ENCODE results near the gene HOXB7.

HOXB7 gene

GRCh38 chr17:48597528-48597777 is 13.4 kb downstream of the HOXB7 start:
- peaks cover 29% of the 10 kb centered on the region for H3K4me1 ChIP-seq (ENCODE audit: control insufficient read depth, insufficient read depth, low read length, poor library complexity, severe bottlenecking)
- 3 to 5% methylated on average over 12 to 15 of the region's 16 CpGs for WGBS, 2 experiments (ENCODE audit: insufficient coverage in 2 of 2)
- peak overlapping the region; percentile 54 for H3K4me3 ChIP-seq (ENCODE audit: extremely low read depth, insufficient read depth, low read length, poor library complexity, severe bottlenecking)
- no peaks in the 10 kb centered on the region for H3K9me3 ChIP-seq (ENCODE audit: control insufficient read depth, low read length)
- peak overlapping the region; percentile 91 for H3K27ac ChIP-seq (ENCODE audit: low read depth, low read length, severe bottlenecking)
- H3K36me3 ChIP-seq (ENCODE audit: control insufficient read depth, insufficient read depth, low read length): no peaks in the 10 kb centered on the region

- H3K36me3 ChIP-seq (ENCODE audit: control insufficient read depth, insufficient read depth, low read length): no peaks in the 10 kb centered on the region
- H3K4me1 ChIP-seq (ENCODE audit: control insufficient read depth, insufficient read depth, low read length, poor library complexity, severe bottlenecking): peaks cover 27% of the 10 kb centered on the region
- peak overlapping the region; percentile 54 for H3K4me3 ChIP-seq (ENCODE audit: extremely low read depth, insufficient read depth, low read length, poor library complexity, severe bottlenecking)
- no peaks in the 10 kb centered on the region for H3K9me3 ChIP-seq (ENCODE audit: control insufficient read depth, low read length)
- peak overlapping the region; percentile 91 for H3K27ac ChIP-seq (ENCODE audit: low read depth, low read length, severe bottlenecking)
- 6 to 8% methylated on average over 18 to 20 of the region's 26 CpGs for WGBS, 2 experiments (ENCODE audit: insufficient coverage in 2 of 2)
Observed at GRCh38 chr17:48596735-48597527, 13.9 kb downstream of the HOXB7 start.

GRCh38 chr17:48596000-48596734 is 14.7 kb downstream of the HOXB7 start:
- H3K36me3 ChIP-seq (ENCODE audit: control insufficient read depth, insufficient read depth, low read length): no peaks in the 10 kb centered on the region
- WGBS, 2 experiments (ENCODE audit: insufficient coverage in 2 of 2): 4 to 5% methylated on average over 42 to 45 of the region's 54 CpGs
- H3K27ac ChIP-seq (ENCODE audit: low read depth, low read length, severe bottlenecking): peak overlapping the region; percentile 91
- H3K4me3 ChIP-seq (ENCODE audit: extremely low read depth, insufficient read depth, low read length, poor library complexity, severe bottlenecking): peak overlapping the region; percentile 54
- no peaks in the 10 kb centered on the region for H3K9me3 ChIP-seq (ENCODE audit: control insufficient read depth, low read length)
- H3K4me1 ChIP-seq (ENCODE audit: control insufficient read depth, insufficient read depth, low read length, poor library complexity, severe bottlenecking): peaks cover 22% of the 10 kb centered on the region

- peak overlapping the region; percentile 54 for H3K4me3 ChIP-seq (ENCODE audit: extremely low read depth, insufficient read depth, low read length, poor library complexity, severe bottlenecking)
- H3K27ac ChIP-seq (ENCODE audit: low read depth, low read length, severe bottlenecking): peak overlapping the region; percentile 91
- peaks cover 22% of the 10 kb centered on the region for H3K4me1 ChIP-seq (ENCODE audit: control insufficient read depth, insufficient read depth, low read length, poor library complexity, severe bottlenecking)
- no peaks in the 10 kb centered on the region for H3K36me3 ChIP-seq (ENCODE audit: control insufficient read depth, insufficient read depth, low read length)
- H3K9me3 ChIP-seq (ENCODE audit: control insufficient read depth, low read length): no peaks in the 10 kb centered on the region
- WGBS, 2 experiments (ENCODE audit: insufficient coverage in 2 of 2): 20 to 38% methylated on average over 8 to 13 of the region's 25 CpGs
Observed at GRCh38 chr17:48595278-48595999, 15.4 kb downstream of the HOXB7 start.

GRCh38 chr17:48594538-48595277 is 16.1 kb downstream of the HOXB7 start:
- Histone ChIP-seq H3K4me1 (ENCODE audit: control insufficient read depth, insufficient read depth, low read length, poor library complexity, severe bottlenecking) (peaks cover 22% of the 10 kb centered on the region), H3K9me3 (ENCODE audit: control insufficient read depth, low read length) (no peaks in the 10 kb centered on the region), H3K27ac (ENCODE audit: low read depth, low read length, severe bottlenecking) (peak overlapping the region; percentile 80), H3K36me3 (ENCODE audit: control insufficient read depth, insufficient read depth, low read length) (no peaks in the 10 kb centered on the region), H3K4me3 (ENCODE audit: extremely low read depth, insufficient read depth, low read length, poor library complexity, severe bottlenecking) (peak overlapping the region; percentile 54)
- WGBS, 2 experiments (ENCODE audit: insufficient coverage in 2 of 2): 12 to 13% methylated on average over 17 to 25 of the region's 25 CpGs

GRCh38 chr17:48593840-48594537 is 16.8 kb downstream of the HOXB7 start:
- Histone ChIP-seq H3K4me1 (ENCODE audit: control insufficient read depth, insufficient read depth, low read length, poor library complexity, severe bottlenecking) (peaks cover 26% of the 10 kb centered on the region), H3K27ac (ENCODE audit: low read depth, low read length, severe bottlenecking) (peak overlapping the region; percentile 80)

GRCh38 chr17:48593126-48593829 is 17.5 kb downstream of the HOXB7 start, which contains the start of gene HOXB5:
TSS of gene HOXB5 (minus strand) at chr17:48593779. CDS start at chr17:48593682, 97 bp downstream.
- WGBS, 2 experiments (ENCODE audit: insufficient coverage in 2 of 2): 1 to 3% methylated on average over 38 to 50 of the region's 50 CpGs
- Histone ChIP-seq H3K4me3 (ENCODE audit: extremely low read depth, insufficient read depth, low read length, poor library complexity, severe bottlenecking) (peak within 1 kb of the TSS; percentile 54), H3K27ac (ENCODE audit: low read depth, low read length, severe bottlenecking) (peak within 1 kb of the TSS; percentile 80), H3K9me3 (ENCODE audit: control insufficient read depth, low read length) (no peaks in the 10 kb centered on the region), H3K36me3 (ENCODE audit: control insufficient read depth, insufficient read depth, low read length) (no peaks in the 10 kb centered on the region), H3K4me1 (ENCODE audit: control insufficient read depth, insufficient read depth, low read length, poor library complexity, severe bottlenecking) (peaks cover 22% of the 10 kb centered on the region)

More at GRCh38 chr17:48593840-48594537, 16.8 kb downstream of the HOXB7 start:
- peak overlapping the region; percentile 54 for H3K4me3 ChIP-seq (ENCODE audit: extremely low read depth, insufficient read depth, low read length, poor library complexity, severe bottlenecking)
- WGBS, 2 experiments (ENCODE audit: insufficient coverage in 2 of 2): 2 to 3% methylated on average over 28 to 32 of the region's 37 CpGs
- H3K9me3 ChIP-seq (ENCODE audit: control insufficient read depth, low read length): no peaks in the 10 kb centered on the region
- no peaks in the 10 kb centered on the region for H3K36me3 ChIP-seq (ENCODE audit: control insufficient read depth, insufficient read depth, low read length)

- Histone ChIP-seq H3K9me3 (ENCODE audit: control insufficient read depth, low read length) (no peaks in the 10 kb centered on the region), H3K36me3 (ENCODE audit: control insufficient read depth, insufficient read depth, low read length) (no peaks in the 10 kb centered on the region), H3K4me3 (ENCODE audit: extremely low read depth, insufficient read depth, low read length, poor library complexity, severe bottlenecking) (peak overlapping the region; percentile 44), H3K4me1 (ENCODE audit: control insufficient read depth, insufficient read depth, low read length, poor library complexity, severe bottlenecking) (peaks cover 28% of the 10 kb centered on the region), H3K27ac (ENCODE audit: low read depth, low read length, severe bottlenecking) (peak overlapping the region; percentile 69)
- 7 to 11% methylated on average over 8 to 11 of the region's 14 CpGs for WGBS, 2 experiments (ENCODE audit: insufficient coverage in 2 of 2)
Observed at GRCh38 chr17:48592577-48592976, 18.2 kb downstream of the HOXB7 start.

GRCh38 chr17:48592057-48592514 is 18.7 kb downstream of the HOXB7 start:
- 6 to 13% methylated on average over 16 to 26 of the region's 33 CpGs for WGBS, 2 experiments (ENCODE audit: insufficient coverage in 2 of 2)
- H3K27ac ChIP-seq (ENCODE audit: low read depth, low read length, severe bottlenecking): no peak overlapping the region
- H3K9me3 ChIP-seq (ENCODE audit: control insufficient read depth, low read length): no peaks in the 10 kb centered on the region
- H3K36me3 ChIP-seq (ENCODE audit: control insufficient read depth, insufficient read depth, low read length): no peaks in the 10 kb centered on the region
- peaks cover 32% of the 10 kb centered on the region for H3K4me1 ChIP-seq (ENCODE audit: control insufficient read depth, insufficient read depth, low read length, poor library complexity, severe bottlenecking)
- peak overlapping the region; percentile 44 for H3K4me3 ChIP-seq (ENCODE audit: extremely low read depth, insufficient read depth, low read length, poor library complexity, severe bottlenecking)

All from mesodermal cell (in vitro differentiated cells).